Left lung (tissue), 10 donors: ENCODE data around the gene CD3E. TPM values are rescaled to one million over a fixed set of nuclear protein-coding genes. Genes with fewer than 3 reads are reported as not detected.

Source experiments
- ATAC-seq: fragments of 200-7000 bp; cut with Tn5 transposase; one replicate; pipeline ENCODE4 v1.9.1; 2020; ENCODE audit warnings: moderate library complexity
- DNase-seq, 4 donors: peaks; one replicate each; pipeline ENCODE4 v3.0.0-alpha.2; 2013 to 2020
- H3K27ac ChIP-seq, 2 donors: fragments of 200-600 bp; sonication (generic) in 1 of 2; one replicate each; pipeline versions ENCODE4 v1.5.0 to v1.8.0; 2020 to 2021
- H3K27me3 ChIP-seq, 2 donors: fragments of 200-600 bp; sonication (generic) in 1 of 2; one replicate each; pipeline versions ENCODE4 v1.5.0 to v1.8.0; 2020 to 2021
- H3K36me3 ChIP-seq, 2 donors: fragments of 200-600 bp; sonication (generic) in 1 of 2; one replicate each; pipeline versions ENCODE4 v1.5.0 to v1.8.0; 2020 to 2021
- H3K4me1 ChIP-seq, 2 donors: fragments of 200-600 bp; one replicate each; pipeline ENCODE4 v1.8.0; 2021
- H3K4me3 ChIP-seq, 2 donors: fragments of 200-600 bp; sonication (generic) in 1 of 2; one replicate each; pipeline versions ENCODE4 v1.5.0 to v1.8.0; 2020 to 2021; ENCODE audit warnings: mild to moderate bottlenecking in 1 of 2
- H3K9me3 ChIP-seq, 2 donors: fragments of 200-600 bp; sonication (generic) in 1 of 2; one replicate each; pipeline versions ENCODE4 v1.5.0 to v1.8.0; 2020 to 2021
- intact Hi-C, 2 donors: fragments of 100-400 bp; cut with DNase I; formaldehyde crosslinking; loops; one replicate each; pipeline versions ENCODE4 v1.11.2 to v1.14.2; 2022
- polyA plus RNA-seq, 6 donors: library from polyadenylated mRNA; unstranded; fragments of 120-200 nt; gene quantifications; one replicate each; pipeline ENCODE4 v1.2.1, GENCODE V29; 2013; ENCODE audit not compliant: insufficient read length in 6 of 6
- total RNA-seq, 2 donors: library from RNA; stranded (reverse); fragmentation: NEBNext Ultra II Directional; extraction: Animal tissue kit (Norgen Biotek cat#: 25700); gene quantifications; one replicate each; pipeline ENCODE4 v1.2.1, GENCODE V29; 2021
- TF ChIP-seq, protein P1 (sequence below), 2 donors: fragments of 200-600 bp; sonication (generic) in 1 of 2; IDR thresholded peaks; one replicate each; pipeline versions ENCODE4 v1.5.0 to v1.8.0; 2021; ENCODE audit warnings: antibody characterized with exemption in 2 of 2
- donor health status: DM: no; HTN: yes; CAD: no.
- donor health status: DM: no; HTN: no; CAD: no.

CD3E gene
- total and polyA plus RNA-seq, 8 donors: 0.95 to 10.5 (median 2.1) TPM

DNA sequence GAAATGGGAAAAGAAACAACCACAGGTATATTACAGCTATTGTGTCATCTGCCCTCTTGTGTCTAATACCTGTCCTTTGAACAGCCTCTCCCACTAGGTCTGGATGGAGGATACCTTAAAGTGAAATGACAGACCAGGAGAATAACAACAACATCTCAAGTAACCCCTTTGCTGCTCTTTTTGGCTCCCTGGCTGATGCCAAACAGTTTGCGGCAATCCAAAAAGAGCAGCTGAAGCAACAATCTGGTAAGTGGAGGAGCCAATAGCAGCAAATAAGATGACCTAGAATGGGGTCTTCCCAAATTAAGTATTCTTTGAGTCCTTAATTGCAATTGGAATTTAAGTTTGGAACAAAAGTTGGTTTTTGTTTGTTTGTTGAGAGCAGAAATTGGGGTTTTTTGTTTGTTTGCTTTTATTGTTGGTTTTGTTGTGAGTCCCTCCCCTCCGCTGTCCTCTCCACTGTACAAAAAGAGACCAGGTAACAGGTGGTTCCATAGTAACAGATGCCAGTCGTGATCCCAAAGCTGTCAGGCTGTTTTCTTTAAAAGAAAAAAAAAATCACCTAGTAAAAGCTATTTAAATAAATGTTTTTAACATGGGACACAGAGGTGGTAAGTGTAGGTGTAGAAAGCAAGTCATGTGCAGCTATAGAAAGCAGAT lies 60.6 kb downstream of the CD3E start:
- Histone ChIP-seq H3K4me3 (no peak overlapping the region), H3K36me3 (peaks cover 0 to 54% of the 10 kb centered on the region in 2 donors), H3K4me1 (peaks cover 5 to 29% of the 10 kb centered on the region in 2 donors), H3K27me3 (no peaks in the 10 kb centered on the region), H3K9me3 (no peaks in the 10 kb centered on the region), H3K27ac (no peak overlapping the region)
- ATAC-seq (no peak), DNase-seq (no peak)
- TF ChIP-seq, protein P1, sequence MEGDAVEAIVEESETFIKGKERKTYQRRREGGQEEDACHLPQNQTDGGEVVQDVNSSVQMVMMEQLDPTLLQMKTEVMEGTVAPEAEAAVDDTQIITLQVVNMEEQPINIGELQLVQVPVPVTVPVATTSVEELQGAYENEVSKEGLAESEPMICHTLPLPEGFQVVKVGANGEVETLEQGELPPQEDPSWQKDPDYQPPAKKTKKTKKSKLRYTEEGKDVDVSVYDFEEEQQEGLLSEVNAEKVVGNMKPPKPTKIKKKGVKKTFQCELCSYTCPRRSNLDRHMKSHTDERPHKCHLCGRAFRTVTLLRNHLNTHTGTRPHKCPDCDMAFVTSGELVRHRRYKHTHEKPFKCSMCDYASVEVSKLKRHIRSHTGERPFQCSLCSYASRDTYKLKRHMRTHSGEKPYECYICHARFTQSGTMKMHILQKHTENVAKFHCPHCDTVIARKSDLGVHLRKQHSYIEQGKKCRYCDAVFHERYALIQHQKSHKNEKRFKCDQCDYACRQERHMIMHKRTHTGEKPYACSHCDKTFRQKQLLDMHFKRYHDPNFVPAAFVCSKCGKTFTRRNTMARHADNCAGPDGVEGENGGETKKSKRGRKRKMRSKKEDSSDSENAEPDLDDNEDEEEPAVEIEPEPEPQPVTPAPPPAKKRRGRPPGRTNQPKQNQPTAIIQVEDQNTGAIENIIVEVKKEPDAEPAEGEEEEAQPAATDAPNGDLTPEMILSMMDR (IDR thresholded peaks at IDR 0.05): no peak
- intact Hi-C loops: no loop called here

Other genes starting within 250 kb of the CD3E start
- 1 to 10 TPM; 2.9 to 3.5 TPM for gene TMPRSS4, start 227.7 kb upstream of the CD3E start, total RNA-seq
- 1 to 10 TPM; 2.9 to 7.0 (median 5.0) TPM for gene TMPRSS4, start 227.7 kb upstream of the CD3E start, polyA plus RNA-seq
- gene SMIM35, start 217.8 kb upstream of the CD3E start, total RNA-seq: not detected
- 1 to 10 TPM in 1 of 6 donors, under 1 TPM in 5; 0.20 to 1.1 (median 0.55) TPM for gene SMIM35, start 217.8 kb upstream of the CD3E start, polyA plus RNA-seq
- 1 to 10 TPM; 2.2 to 4.7 TPM for gene SCN4B, start 151.9 kb upstream of the CD3E start, total RNA-seq
- gene SCN4B, start 151.9 kb upstream of the CD3E start, polyA plus RNA-seq: 10 to 100 TPM in 1 of 6 donors, 1 to 10 TPM in 5; 7.4 to 10.1 (median 7.5) TPM
- gene SCN2B, start 128.1 kb upstream of the CD3E start, total RNA-seq: 1 to 10 TPM; 1.0 to 4.1 TPM
- gene SCN2B, start 128.1 kb upstream of the CD3E start, polyA plus RNA-seq: 1 to 10 TPM; 4.6 to 5.9 (median 4.9) TPM
- 10 to 100 TPM; 20.4 to 47.2 TPM for gene JAML, start 79.7 kb upstream of the CD3E start, total RNA-seq
- 1 to 10 TPM; 3.7 to 8.5 (median 6.4) TPM for gene JAML, start 79.7 kb upstream of the CD3E start, polyA plus RNA-seq
- gene MPZL3, start 52.4 kb upstream of the CD3E start, total RNA-seq: 10 to 100 TPM; 13.2 to 16.3 TPM
- gene MPZL3, start 52.4 kb upstream of the CD3E start, polyA plus RNA-seq: 1 to 10 TPM; 5.2 to 8.8 (median 6.3) TPM
- gene MPZL2, start 40.4 kb upstream of the CD3E start, total RNA-seq: 100 to 1,000 TPM; 111 to 117 TPM
- 10 to 100 TPM; 52.0 to 89.4 (median 66.6) TPM for gene MPZL2, start 40.4 kb upstream of the CD3E start, polyA plus RNA-seq
- 1 to 10 TPM; 3.3 to 7.0 TPM for gene CD3D, start 38.0 kb downstream of the CD3E start, total RNA-seq
- gene CD3D, start 38.0 kb downstream of the CD3E start, polyA plus RNA-seq: 1 to 10 TPM in 5 of 6 donors, under 1 TPM in 1; 0.54 to 1.7 (median 1.5) TPM
- 1 to 10 TPM in 1 of 2 donors, under 1 TPM in 1; 0.85 to 3.8 TPM for gene CD3G, start 39.6 kb downstream of the CD3E start, total RNA-seq
- gene CD3G, start 39.6 kb downstream of the CD3E start, polyA plus RNA-seq: 1 to 10 TPM in 3 of 6 donors, under 1 TPM in 3; 0.43 to 1.3 (median 0.99) TPM
- 10 to 100 TPM; 40.8 to 45.3 TPM for gene UBE4A, start 54.9 kb downstream of the CD3E start, total RNA-seq
- 10 to 100 TPM; 40.3 to 47.7 (median 44.0) TPM for gene UBE4A, start 54.9 kb downstream of the CD3E start, polyA plus RNA-seq
- gene ATP5MG, start 96.9 kb downstream of the CD3E start, total RNA-seq: 100 to 1,000 TPM; 151 to 155 TPM
- 100 to 1,000 TPM; 369 to 408 (median 392) TPM for gene ATP5MG, start 96.9 kb downstream of the CD3E start, polyA plus RNA-seq
- gene KMT2A, start 131.8 kb downstream of the CD3E start, total RNA-seq: 10 to 100 TPM; 45.8 to 52.9 TPM
- gene KMT2A, start 131.8 kb downstream of the CD3E start, polyA plus RNA-seq: 10 to 100 TPM; 52.5 to 61.7 (median 55.2) TPM
- gene TTC36, start 222.7 kb downstream of the CD3E start, total RNA-seq: under 1 TPM in 1 of 2 donors, not detected in 1; 0.82 TPM
- 1 to 10 TPM in 2 of 6 donors, under 1 TPM in 4; 0.73 to 1.3 (median 0.87) TPM for gene TTC36, start 222.7 kb downstream of the CD3E start, polyA plus RNA-seq
- gene TMEM25, start 226.5 kb downstream of the CD3E start, total RNA-seq: 10 to 100 TPM; 15.4 to 33.2 TPM
- 10 to 100 TPM; 20.0 to 25.8 (median 22.7) TPM for gene TMEM25, start 226.5 kb downstream of the CD3E start, polyA plus RNA-seq